HG03439 (cell line): ENCODE results near the gene PTPN6.

Source experiments
- ATAC-seq: cut with Tn5 transposase; IDR thresholded peaks from one replicate; pipeline ENCODE4 v1.9.1; 2021; ENCODE audit warnings: mild to moderate bottlenecking, moderate library complexity; ENCODE audit not compliant: unreplicated experiment

PTPN6 gene

DNA sequence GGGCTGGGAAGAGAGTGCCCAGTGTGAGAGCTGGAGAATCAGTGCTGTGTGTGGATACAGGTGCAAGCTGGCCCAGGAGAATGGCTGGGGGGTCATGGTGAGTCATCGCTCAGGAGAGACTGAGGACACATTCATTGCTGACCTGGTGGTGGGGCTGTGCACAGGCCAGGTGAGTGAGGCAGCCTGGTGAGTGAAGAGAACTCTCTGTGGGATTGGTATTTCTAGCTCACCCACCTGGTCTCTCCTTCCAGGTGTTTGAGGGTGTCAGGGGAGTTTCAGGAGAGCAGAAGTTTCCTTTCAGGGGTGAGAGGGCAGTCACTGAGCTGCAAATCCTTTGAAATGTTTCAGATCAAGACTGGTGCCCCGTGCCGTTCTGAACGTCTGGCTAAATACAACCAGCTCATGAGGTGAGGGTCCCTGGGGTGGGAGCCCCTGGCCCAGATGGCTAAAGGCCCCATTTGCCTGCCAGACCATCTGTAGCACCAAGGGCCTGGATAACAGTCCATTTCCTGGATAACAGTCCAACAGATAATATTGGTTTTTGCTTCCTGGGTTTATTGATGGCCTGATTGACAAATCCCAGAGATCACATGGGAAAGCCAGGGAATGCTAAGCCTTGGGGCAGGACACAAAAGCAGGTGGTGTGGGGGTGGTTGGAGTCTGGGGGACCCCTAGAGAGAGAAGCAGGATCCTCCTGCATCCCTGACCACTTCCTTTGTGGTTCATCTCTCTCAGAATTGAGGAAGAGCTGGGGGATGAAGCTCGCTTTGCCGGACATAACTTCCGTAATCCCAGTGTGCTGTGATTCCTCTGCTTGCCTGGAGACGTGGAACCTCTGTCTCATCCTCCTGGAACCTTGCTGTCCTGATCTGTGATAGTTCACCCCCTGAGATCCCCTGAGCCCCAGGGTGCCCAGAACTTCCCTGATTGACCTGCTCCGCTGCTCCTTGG, 28.9 kb upstream of the PTPN6 start:
- no peak for ATAC-seq

DNA sequence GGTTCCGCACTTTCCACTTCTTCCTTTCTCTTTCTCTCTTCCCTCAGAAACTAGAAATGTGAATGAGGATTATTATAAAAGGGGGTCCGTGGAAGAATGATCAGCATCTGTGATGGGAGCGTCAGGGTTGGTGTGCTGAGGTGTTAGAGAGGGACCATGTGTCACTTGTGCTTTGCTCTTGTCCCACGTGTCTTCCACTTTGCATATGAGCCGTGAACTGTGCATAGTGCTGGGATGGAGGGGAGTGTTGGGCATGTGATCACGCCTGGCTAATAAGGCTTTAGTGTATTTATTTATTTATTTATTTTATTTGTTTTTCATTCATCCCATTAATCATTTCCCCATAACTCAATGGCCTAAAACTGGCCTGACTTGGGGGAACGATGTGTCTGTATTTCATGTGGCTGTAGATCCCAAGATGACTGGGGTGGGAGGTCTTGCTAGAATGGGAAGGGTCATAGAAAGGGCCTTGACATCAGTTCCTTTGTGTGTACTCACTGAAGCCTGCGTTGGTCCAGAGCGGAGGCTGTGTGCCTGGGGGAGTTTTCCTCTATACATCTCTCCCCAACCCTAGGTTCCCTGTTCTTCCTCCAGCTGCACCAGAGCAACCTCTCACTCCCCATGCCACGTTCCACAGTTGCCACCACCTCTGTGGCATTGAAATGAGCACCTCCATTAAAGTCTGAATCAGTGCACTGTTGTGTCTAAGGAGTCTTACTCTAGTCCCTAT, 28.0 kb upstream of the PTPN6 start:
- ATAC-seq, result no peak

DNA sequence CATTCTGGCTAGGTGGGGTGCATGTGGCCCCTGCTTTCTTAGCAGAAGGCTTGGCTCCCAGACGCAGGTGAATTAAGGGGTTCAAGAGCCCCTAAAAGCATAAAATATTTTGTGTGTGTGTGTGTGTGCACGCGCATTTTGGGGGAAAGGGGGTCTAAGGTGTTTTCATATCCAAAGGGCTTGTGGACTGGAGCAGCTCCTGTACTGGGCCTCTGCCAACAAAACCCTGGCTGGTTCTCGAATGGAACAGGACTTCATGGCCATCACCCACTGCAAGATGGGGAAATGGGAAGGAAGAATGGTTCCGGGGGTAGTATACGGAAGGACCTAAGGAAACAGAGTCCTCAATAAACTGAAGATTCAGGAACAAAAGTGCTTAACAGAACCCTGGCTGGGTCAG, 27.3 kb upstream of the PTPN6 start:
- no peak for ATAC-seq

DNA sequence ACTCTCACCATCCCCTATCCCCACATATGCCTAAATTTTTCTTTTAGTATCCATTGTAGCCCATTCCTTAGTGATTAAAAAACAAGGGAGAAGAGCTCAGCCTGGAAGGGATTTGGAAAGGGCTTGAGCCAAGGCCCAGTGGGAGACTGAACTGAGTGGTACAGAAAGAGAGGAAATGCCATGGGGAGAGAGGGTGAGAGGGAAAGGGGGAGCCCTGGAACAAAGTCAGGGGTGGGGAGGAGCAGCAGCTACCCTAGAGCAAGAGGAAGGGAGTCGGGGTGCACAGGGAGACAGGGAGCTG, 26.0 kb upstream of the PTPN6 start:
- ATAC-seq, result no peak

DNA sequence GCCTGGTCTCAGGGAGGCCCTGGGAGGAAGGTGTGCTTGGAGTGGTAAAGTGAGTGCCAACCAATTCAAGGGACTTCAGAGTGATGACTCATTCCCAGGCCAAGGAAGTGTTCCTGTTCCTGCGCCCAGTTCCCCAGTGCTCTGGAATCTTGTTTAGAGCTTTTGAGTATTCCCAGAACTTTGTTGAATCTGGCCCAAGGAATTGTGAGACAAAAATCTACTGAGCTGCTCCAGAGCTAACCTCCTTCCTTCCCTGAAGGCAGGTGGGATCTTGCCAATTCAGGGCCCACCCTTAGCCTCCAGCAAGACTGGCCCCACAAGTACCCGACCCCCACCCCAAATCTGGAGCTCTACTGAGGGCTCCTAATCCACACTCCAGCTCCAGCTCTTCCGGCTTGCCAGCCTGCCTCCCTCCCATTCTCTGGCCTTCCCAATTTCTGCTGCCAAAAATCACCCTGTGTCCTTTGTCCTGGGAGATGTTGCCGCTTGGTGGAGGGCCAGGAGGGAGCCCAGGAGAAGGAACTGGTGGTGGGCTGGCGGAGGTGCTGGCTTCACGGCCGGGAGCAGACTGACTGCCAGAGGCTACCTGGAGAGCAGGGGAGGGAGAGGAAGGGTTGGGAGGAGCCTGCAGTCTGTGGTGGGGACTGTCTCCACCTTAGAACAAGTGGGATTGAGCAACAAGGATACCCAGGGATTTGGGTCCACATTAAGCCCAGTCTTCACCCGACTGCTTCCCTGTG, 25.4 kb upstream of the PTPN6 start:
- no peak for ATAC-seq

DNA sequence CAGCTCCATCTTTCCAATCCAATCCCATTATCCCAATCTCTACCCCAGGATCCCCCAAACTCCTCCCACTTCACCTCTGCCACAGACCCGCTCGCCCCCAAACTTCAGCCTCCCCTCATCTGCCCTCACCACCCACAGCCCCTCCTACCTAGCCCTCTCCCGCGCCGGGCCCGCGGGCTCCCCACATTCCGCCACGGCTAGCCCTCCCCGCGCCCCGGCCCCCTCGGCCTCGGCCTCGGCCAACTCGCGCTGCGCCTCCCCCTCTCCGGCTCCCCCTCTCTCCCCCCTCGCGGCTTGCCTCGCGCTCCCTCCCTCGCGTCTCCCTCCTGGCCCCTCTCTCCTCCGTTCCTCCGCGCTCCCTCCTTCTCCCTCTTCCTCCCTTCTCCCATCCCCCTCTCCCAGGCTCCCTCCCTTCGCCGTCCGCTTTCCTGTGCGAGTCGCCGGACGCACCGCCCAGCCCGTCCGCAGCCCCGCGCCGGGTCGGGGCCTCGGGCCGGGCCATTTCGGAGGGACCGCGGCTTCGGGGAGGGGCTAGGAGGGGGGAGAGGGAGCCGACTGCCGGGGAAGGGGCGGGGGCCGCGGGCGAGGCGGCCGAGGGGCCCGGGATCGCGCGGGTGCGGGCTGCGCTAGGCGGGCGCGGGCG, 23.7 kb upstream of the PTPN6 start, which contains the start of gene ATN1:
TSS of gene ATN1 (plus strand) at position 581 of the 643 bp plus-strand sequence. CDS start 6,043 bp downstream, outside the sequence.
- no peak for ATAC-seq

DNA sequence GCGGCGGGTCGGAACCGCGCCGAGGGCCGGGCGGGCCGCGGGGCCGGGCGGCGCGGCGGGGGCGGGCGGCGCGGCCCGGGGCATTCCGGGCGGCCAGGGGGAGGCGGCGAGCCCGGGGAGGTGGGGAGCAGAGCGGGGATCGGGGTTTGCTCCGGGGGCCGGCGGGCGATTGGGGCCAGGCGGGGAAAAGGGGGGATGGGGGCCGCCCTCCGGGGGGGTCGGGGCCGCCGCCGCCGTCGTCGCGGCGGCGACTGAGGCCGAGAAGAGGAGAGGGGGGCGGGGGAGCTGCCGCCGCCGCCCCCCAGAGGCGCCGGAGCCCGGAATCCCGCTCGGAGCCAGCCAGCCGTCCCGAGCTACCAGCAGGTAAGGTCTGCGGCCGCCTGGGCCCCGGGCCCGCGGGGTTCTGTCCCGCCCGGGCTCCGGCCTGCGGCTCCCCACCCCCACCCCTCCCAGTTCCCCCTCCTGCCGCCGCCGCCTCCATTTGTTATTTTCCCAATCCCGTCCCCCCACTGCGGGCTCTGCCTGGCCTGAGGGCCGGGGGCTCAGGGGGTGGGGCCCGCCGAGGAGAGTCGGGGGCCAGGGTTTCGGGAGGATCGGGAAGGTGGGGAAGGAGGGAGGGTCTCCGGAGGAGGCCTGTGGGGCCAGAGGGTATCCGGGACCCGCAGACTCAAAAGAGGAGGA, 23.0 kb upstream of the PTPN6 start:
- ATAC-seq, result no peak

DNA sequence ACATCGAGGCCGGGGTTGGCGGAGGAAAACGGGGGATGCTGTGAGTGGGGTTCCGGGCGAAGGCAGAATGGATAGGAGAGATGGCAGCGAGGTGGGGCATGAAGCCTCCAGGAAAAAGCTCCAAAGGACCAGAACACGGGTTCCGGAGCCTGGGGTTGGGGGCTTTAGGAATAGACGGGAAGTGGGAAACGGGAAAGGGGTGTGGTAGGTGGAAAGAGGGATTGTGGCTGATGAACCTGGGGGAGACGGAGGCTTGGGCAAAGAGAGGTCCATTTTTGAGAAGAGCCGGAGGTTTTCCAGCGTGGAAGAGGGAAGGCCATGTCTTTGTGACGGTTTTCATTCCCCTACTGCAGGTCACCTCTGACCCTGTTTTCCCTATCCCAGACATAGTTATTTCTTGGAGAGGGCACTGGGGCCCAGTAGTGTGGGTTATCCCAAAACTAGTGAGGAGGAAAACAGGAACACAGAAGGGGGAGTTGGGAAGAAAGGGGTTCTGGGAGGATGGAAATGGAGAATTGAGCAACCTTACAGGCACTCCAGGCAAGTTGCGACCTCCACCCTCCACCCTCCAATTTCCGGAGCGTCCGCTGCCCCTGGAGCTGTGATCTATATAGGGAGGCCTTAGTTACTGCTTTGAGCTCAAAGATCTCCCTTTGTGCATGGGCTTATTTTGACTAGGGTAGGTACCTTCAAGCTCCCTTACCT, 22.3 kb upstream of the PTPN6 start:
- ATAC-seq, result no peak

DNA sequence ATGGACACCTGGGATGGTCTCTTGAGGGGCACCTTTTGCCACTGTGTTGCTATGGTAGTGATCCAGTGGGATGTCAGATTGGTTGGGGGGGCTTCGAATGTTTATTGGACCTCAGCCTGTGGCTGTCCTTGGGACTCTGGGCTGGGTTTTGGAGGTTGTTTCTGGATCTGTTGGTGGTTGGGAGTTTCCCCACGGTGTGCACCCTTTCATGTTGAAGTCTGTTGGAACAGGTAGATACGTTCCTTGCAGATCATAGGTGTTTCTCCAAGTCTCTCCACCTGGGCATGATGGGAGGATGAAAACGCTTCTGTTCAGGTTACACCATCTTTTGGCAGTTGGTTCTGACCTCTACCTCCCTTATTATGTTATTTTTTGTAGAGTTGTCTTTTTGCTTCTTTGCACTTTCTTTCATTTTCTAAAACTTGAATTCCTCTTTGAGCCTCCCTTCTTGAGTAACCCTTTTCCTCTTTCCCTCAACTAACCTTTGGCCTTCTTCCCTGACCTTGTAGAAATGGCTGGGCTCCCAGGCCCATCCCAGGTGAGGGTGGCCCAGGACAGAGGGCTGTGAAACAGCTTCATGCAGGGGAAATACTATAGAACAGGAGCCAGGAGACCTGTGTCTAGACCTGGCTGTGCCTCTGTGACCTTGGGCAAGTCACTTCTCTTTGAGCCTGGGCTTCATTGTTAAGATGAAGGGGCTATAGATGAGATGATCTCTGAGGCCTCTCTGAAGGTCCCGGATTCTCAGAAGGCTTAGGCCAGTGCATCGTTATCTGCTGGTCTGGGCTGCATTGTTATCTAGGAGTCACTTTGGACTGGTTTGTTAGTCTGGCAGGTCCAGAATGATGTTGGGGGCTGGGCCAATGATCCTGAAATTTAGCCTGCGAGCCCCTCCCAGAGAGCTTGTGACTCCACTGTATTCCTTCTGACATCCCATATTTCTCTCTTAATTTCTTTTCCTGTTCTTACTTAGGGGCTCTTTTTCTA, 21.4 kb upstream of the PTPN6 start:
- no peak for ATAC-seq

DNA sequence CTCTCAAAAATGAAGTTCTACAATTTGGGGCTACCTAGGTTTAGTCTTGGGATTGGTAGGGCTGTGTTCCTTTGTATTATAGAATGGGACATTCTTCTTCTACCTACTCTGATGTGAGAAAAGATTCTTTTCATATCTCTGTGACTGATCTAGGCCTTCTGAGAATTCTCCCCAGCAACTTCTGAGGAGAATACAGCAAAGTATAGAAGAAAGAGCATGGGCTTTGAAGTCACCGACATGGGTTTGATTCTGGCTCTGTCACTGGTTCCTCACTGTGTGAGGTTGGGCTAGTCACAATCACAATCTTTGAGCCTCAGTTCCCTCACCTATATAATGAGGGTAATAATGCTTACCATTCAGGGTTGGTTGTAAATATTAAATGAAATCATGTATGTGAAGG, 18.4 kb upstream of the PTPN6 start:
- ATAC-seq, result no peak

DNA sequence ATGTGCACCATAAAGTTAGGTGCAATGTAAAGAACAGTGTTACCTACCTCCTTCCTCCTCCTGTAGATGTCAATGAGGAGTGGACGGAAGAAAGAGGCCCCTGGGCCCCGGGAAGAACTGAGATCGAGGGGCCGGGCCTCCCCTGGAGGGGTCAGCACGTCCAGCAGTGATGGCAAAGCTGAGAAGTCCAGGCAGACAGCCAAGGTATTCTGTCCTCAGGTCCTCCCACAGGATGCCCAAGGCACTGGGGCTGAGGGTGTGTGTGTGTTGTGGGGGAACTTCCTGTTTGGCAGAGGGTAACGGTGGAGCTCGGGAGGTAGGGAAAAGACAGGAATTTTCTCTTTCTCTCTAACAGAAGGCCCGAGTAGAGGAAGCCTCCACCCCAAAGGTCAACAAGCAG, 17.0 kb upstream of the PTPN6 start:
- ATAC-seq, result no peak

DNA sequence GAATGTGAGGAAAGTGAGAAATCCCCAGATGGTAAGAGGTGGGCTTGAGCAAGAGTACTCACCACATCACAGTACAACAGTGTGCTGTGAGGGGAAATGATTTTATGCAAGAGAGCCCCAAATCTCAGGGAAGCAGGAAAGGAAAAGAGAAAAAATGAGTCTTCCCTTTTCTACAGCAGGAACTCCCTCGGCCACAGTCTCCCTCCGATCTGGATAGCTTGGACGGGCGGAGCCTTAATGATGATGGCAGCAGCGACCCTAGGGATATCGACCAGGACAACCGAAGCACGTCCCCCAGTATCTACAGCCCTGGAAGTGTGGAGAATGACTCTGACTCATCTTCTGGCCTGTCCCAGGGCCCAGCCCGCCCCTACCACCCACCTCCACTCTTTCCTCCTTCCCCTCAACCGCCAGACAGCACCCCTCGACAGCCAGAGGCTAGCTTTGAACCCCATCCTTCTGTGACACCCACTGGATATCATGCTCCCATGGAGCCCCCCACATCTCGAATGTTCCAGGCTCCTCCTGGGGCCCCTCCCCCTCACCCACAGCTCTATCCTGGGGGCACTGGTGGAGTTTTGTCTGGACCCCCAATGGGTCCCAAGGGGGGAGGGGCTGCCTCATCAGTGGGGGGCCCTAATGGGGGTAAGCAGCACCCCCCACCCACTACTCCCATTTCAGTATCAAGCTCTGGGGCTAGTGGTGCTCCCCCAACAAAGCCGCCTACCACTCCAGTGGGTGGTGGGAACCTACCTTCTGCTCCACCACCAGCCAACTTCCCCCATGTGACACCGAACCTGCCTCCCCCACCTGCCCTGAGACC, 15.6 kb upstream of the PTPN6 start:
- no peak for ATAC-seq

DNA sequence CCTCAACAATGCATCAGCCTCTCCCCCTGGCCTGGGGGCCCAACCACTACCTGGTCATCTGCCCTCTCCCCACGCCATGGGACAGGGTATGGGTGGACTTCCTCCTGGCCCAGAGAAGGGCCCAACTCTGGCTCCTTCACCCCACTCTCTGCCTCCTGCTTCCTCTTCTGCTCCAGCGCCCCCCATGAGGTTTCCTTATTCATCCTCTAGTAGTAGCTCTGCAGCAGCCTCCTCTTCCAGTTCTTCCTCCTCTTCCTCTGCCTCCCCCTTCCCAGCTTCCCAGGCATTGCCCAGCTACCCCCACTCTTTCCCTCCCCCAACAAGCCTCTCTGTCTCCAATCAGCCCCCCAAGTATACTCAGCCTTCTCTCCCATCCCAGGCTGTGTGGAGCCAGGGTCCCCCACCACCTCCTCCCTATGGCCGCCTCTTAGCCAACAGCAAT, 14.9 kb upstream of the PTPN6 start:
- no peak for ATAC-seq

DNA sequence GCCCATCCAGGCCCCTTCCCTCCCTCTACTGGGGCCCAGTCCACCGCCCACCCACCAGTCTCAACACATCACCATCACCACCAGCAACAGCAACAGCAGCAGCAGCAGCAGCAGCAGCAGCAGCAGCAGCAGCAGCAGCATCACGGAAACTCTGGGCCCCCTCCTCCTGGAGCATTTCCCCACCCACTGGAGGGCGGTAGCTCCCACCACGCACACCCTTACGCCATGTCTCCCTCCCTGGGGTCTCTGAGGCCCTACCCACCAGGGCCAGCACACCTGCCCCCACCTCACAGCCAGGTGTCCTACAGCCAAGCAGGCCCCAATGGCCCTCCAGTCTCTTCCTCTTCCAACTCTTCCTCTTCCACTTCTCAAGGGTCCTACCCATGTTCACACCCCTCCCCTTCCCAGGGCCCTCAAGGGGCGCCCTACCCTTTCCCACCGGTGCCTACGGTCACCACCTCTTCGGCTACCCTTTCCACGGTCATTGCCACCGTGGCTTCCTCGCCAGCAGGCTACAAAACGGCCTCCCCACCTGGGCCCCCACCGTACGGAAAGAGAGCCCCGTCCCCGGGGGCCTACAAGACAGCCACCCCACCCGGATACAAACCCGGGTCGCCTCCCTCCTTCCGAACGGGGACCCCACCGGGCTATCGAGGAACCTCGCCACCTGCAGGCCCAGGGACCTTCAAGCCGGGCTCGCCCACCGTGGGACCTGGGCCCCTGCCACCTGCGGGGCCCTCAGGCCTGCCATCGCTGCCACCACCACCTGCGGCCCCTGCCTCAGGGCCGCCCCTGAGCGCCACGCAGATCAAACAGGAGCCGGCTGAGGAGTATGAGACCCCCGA, 14.3 kb upstream of the PTPN6 start:
- peak; percentile 9 for ATAC-seq

DNA sequence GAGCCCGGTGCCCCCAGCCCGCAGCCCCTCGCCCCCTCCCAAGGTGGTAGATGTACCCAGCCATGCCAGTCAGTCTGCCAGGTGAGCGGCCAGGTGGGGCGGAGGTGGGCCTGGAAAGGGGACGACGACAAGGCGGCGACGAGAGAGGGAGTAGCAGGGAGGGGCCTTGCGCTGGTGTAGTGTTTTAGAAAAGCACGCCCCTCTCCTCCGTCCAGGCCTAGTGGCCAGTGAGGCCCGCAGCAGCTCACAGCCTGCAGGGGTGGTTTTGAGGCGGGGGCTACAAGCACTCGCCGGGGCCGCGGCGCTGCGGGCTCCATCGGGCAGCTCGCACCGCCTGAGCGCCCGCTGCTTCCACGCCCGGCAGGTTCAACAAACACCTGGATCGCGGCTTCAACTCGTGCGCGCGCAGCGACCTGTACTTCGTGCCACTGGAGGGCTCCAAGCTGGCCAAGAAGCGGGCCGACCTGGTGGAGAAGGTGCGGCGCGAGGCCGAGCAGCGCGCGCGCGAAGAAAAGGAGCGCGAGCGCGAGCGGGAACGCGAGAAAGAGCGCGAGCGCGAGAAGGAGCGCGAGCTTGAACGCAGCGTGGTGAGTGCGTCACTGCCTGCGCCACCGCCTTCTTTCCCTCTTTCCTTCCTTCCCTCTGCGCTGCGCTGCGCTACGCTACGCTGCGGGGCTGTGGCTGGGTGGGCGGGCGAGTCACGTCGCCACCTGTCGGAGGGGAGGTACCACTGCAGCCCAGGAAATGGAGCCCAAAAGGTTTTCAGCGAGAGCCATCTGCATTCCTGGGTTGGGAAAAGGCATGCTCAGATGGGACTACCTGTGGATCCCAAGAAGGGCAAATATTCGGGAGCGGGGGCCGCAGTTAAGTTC, 13.4 kb upstream of the PTPN6 start:
- peak; percentile 77 for ATAC-seq
